ENCODE data around the gene OR1L8. TPM values are rescaled to one million over a fixed set of nuclear protein-coding genes. Genes with fewer than 3 reads are reported as not detected.
"Not testable (repeated sequence)": the region's sequence is repeated elsewhere in the genome, so short reads cannot be mapped to it uniquely, and the experiment has no call there.

The OR1L8 gene
- total RNA-seq = 0.85 TPM

- DNase-seq (ENCODE audit: low spot score); intact Hi-C loops (cut with DNase I); ATAC-seq: not testable (repeated sequence)
These were observed at the start of gene OR1L8 for GRCh38 chr9:122583284-122583683. OR1L8 (minus strand) TSS chr9:122583384; CDS start chr9:122568477, 14,907 bp downstream.

DNA sequence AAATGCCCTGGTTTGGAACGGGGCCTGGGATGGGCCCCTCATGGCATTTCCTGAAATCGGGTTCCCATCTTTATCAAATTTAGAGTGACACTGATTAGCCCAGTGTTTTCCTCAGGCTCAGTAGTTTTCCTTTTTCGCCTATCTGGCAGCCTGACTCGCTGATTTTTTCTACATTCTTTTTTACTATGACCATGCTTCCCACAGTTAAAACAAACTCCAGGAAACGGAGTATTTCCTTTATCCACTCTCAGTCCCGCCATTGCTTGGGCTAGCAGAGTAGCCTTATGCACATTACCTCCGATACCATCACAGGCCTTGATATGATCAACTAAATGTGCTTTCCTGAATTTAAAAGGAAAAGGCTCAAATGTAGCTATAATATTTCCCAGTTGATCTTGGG lies 36.8 kb upstream of the OR1L8 start:
- ATAC-seq = no peak
- intact Hi-C loops (cut with DNase I) = no loop called here
- DNase-seq (ENCODE audit: low spot score) = no peak

DNA sequence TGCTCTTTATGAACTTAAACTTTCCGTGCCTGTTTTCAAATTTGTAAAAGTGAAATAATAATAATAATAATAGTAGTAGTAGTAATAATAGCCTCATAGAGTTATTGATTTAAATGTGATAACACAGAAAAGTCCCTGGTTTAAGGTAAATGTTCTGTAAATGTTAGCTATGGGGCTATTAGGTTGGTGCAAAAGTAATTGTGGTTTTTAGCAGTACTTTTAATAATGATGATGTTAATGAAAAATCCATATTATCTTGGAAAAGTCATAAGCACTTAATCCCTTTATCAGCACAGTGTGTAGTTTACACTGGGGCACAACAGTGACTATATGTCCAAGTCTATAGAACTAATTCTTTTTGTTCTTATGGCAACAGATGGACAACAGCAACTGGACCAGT lies 31.2 kb upstream of the OR1L8 start, which contains the start of gene OR1Q1:
TSS of gene OR1Q1 (plus strand) at position 377 of the 400 bp plus-strand sequence. CDS start at position 377, 0 bp downstream.
- intact Hi-C loops (cut with DNase I) = no loop called here
- no peak for DNase-seq (ENCODE audit: low spot score)
- ATAC-seq = no peak

DNA sequence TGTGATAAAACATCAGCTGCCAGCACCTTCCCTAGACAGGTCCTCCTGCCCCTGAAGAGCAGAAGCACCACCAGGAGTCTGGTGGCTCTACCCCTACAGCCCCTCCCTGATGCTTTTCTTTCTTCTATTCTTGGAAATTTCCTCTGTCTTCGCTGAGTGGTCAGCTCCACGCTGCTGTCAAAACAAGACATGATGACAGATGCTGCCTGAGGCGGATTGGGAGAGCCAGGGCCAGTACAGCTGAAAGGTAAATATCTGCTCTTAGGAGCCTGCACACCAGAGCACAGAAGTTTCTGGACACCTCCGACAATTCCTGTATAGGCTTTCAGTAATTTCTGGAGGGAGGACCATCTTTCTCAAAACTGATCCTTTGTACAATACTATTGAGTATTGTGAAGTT lies 26.6 kb upstream of the OR1L8 start:
- intact Hi-C loops (cut with DNase I) = no loop called here
- ATAC-seq (no peak), DNase-seq (ENCODE audit: low spot score) (no peak)

GRCh38 chr9:122606587-122606986 lies 23.4 kb upstream of the OR1L8 start:
- no peak for ATAC-seq
- no peak for DNase-seq (ENCODE audit: low spot score)
- intact Hi-C loops (cut with DNase I) = no loop called here

- intact Hi-C loops (cut with DNase I) = no loop called here
- ATAC-seq (no peak), DNase-seq (ENCODE audit: low spot score) (no peak)
These were observed 22.5 kb upstream of the OR1L8 start for GRCh38 chr9:122605691-122606090.

DNA sequence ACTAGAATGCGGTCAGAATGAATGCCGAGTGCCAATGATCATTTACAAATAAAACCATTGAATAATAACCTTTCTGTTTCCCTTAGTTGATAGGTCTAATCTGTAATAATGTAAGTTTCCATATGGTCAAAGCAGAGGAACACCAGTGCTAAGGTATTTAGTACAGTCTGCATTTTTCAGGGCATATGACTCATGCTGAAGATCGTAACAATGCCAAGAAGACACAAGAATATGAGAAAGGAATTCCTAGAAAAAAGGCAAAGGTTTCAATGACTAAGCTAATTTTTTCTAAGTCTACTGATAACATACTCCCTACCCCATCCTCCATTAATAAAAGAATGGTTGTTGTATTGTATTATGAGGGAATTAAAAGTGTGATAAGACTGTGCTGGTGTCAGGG lies 2.8 kb downstream of the OR1L8 start:
- intact Hi-C loops (cut with DNase I) = no loop called here
- no peak for DNase-seq (ENCODE audit: low spot score)
- no peak for ATAC-seq

DNA sequence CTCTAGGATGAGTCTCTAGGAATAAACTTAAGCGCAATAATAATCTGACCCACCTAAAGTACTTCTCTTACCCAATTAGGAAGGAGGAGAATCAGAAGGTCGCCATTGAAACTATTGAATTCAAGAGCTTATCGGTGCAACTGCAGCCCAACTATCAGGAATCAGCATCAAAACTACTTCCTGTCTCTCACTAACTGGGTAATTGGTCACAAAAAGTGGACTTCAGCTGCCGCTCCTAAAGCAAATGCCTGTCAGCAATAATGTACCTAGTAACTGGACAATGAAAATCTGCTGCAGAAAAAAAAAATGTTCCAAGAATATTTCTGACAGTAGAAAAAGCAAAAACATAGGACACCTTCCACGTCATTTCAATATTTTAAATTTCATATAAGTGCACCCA lies 3.3 kb downstream of the OR1L8 start:
- DNase-seq (ENCODE audit: low spot score) (no peak), ATAC-seq (no peak)
- intact Hi-C loops (cut with DNase I) = no loop called here

GRCh38 chr9:122572456-122572855 lies 10.7 kb downstream of the OR1L8 start:
- DNase-seq (ENCODE audit: low spot score) (no peak), ATAC-seq (no peak)
- intact Hi-C loops (cut with DNase I) = no loop called here

DNA sequence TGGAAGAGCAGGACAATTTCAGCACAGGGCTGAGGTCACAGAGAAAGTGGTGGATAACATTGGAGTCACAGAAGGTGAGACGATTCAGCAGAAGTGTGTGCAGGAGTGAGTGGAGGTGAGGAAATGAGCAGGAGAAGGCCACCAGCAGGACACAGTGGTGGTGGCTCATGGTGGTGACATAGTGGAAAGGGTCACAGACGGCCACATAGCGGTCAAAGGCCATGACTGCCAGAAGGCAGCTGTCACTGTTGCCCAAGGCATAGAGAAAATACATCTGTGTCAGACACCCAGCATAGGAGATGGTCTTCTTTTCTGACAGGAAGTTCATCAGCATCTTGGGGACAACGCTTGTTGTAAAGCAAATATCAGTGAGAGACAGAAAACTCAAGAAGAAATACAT lies 15.3 kb downstream of the OR1L8 start:
- DNase-seq (ENCODE audit: low spot score) (no peak), ATAC-seq (no peak)
- intact Hi-C loops (cut with DNase I) = no loop called here

DNA sequence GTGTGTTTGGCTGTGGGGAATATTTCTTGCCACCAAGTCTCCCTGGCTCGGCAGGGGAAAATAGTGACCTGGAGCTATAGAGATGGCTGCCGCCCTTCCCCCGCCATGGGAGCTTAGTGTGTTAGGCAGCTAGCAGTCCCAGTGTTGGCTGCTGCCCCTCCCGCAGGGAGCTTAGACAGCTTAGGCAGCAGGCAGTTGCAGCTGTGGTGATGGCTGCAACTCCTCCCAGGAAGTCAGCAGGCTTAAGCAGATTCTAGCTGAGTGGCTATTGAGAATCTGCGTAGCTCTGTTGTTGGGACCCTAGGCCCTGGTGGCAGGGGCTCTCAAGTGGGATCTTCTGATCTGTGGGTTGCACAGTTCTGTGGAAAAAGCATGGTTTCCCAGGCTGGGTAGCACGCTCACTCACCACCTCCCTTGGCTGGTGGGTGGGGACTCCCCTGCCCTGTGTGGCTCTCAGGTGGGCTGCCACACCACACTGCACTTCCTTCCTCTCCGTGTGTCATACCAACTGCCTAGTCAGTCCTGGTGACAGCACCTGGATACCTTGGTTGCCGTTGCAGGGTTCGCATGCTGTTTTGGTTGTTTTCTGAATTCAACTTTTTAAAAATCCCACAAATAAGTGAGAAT lies 20.9 kb downstream of the OR1L8 start:
- ATAC-seq (no peak), DNase-seq (ENCODE audit: low spot score) (no peak)
- intact Hi-C loops (cut with DNase I) = no loop called here

- intact Hi-C loops (cut with DNase I) = no loop called here
- ATAC-seq (no peak), DNase-seq (ENCODE audit: low spot score) (no peak)
These were observed 21.7 kb downstream of the OR1L8 start for GRCh38 chr9:122561446-122561845.

DNA sequence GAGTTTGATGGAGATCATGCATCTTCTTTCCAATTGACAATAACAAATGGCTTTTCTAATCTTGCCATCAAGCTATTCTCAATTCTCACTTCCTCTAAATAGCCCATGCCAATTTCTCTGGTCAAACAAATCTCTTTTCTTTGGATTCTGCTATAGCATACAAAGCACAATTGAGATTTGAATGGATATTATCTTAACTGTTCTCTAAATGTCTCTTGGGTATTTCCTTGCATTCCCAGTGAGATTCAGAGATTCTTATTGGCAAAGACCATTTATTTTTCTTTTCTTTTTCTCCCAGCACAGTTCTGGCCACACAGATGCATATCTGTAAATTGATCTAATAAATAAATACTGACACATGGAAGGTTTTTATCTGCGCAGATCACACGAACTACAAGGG lies 30.4 kb downstream of the OR1L8 start, which contains the start of gene OR1N2:
TSS of gene OR1N2 (plus strand) at position 301 of the 400 bp plus-strand sequence. CDS start 100 bp downstream, outside the sequence.
- DNase-seq (ENCODE audit: low spot score) = no peak
- ATAC-seq = no peak
- intact Hi-C loops (cut with DNase I) = no loop called here

GRCh38 chr9:122551371-122551770 lies 31.8 kb downstream of the OR1L8 start:
- no peak for ATAC-seq
- no peak for DNase-seq (ENCODE audit: low spot score)
- intact Hi-C loops (cut with DNase I) = no loop called here

DNA sequence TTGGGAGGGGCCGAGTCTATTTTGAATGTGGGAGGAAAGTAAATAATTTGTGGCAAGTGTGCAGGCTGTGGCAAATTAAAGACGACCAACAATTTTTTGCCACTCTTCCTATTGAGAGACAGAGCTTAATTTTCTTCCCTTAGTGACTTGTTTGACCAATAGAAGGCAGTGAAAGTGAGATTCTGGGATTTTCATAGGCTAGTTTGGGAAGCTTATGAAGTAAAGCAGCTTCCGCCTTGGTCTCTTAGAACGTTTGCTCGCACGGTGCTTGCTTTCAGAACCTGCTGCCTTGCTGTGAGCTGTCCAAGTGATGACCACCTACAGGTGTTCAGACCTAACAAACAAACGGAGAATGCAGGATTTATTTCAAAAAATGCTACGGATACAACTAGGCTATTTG lies 37.0 kb downstream of the OR1L8 start:
- intact Hi-C loops (cut with DNase I) = no loop called here
- no peak for ATAC-seq
- DNase-seq (ENCODE audit: low spot score) = no peak

DNA sequence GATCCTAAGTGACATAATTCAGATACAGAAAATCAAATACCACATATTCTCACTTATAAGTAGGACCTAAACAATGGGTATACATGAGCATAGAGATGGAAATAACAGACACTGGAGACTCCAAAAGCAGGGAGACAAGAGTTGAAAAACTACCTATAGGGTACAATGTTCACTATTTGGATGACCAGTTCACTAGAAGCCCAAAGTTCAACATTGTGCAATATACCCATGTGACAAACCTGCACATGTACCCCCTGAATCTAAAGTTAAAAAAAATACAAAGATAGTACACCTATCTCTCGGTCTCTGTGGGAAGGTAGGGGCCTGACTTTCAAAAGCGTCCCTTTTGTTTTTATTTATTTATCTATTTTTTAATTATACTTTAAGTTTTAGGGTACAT lies 44.4 kb downstream of the OR1L8 start:
- no peak for DNase-seq (ENCODE audit: low spot score)
- intact Hi-C loops (cut with DNase I) = no loop called here
- no peak for ATAC-seq

GRCh38 chr9:122537066-122537465 lies 46.1 kb downstream of the OR1L8 start:
- intact Hi-C loops (cut with DNase I); ATAC-seq: not testable (repeated sequence)

GRCh38 chr9:122536134-122536533 lies 47.0 kb downstream of the OR1L8 start:
- intact Hi-C loops (cut with DNase I) = no loop called here
- no peak for ATAC-seq
- no peak for DNase-seq (ENCODE audit: low spot score)

More at GRCh38 chr9:122537066-122537465, 46.1 kb downstream of the OR1L8 start:
- DNase-seq (ENCODE audit: low spot score) = not testable (repeated sequence)

DNA sequence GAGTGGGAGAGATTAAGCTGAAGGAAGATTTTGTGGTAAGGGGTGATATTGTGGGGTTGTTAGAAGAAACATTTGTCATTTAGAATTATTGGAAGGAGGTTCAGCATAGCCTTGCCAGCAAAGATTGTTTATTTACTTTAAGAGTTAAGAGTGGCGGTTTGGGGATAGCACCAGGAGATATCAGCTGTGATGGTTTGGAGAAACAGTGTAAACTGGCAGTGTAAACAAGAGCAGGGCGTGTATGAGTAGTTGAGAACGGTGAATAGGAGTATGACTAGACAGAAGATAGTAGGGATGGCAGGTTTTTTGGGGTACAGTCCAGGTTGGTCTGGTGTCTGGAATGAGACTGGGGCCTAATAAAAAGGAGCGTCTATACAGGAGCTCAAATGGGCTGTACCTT lies 52.0 kb downstream of the OR1L8 start:
- intact Hi-C loops (cut with DNase I); ATAC-seq; DNase-seq (ENCODE audit: low spot score): not testable (repeated sequence)

- DNase-seq (ENCODE audit: low spot score) (no peak), ATAC-seq (no peak)
- intact Hi-C loops (cut with DNase I) = no loop called here
These were observed 56.0 kb downstream of the OR1L8 start, which contains the start of gene OR1N1 for GRCh38 chr9:122527193-122527592. OR1N1 (minus strand) TSS chr9:122527293; CDS start chr9:122527293, 0 bp downstream.

DNA sequence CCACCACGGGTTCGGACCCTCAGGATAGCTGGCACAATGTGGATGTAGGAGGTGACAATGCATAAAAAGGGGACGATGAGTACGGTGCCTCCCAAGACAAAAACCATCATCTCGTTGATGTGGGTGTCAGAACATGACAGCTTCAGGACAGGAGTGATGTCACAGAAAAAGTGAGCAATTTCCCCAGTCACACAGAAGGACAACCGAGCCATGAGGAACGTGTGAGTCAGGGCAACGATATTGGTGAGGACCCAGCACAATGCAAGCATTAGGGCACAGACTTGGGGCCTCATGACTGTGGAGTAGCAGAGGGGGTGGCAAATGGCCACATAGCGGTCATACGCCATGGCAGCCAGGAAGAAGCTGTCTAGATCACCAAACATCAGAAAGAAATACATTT lies 56.6 kb downstream of the OR1L8 start:
- no peak for ATAC-seq

More for the DNA sequence above, 56.6 kb downstream of the OR1L8 start:
- intact Hi-C loops (cut with DNase I) = no loop called here
- no peak for DNase-seq (ENCODE audit: low spot score)

Data from sciatic nerve (tissue), 2 donors.